Nephron (organoid): ENCODE measurements around the gene PRH2.

Experiments used
- H3K27ac Mint-ChIP-seq, 3 experiments: 2 replicates each; pipeline ENCODE4 v1.8.0; 2020; ENCODE audit warnings: mixed read lengths in 3 of 3, mild to moderate bottlenecking in 2 of 3, moderate library complexity in 1 of 3
- H3K27me3 Mint-ChIP-seq: 2 replicates; pipeline ENCODE4 v1.8.0; 2021; ENCODE audit warnings: low read depth, mild to moderate bottlenecking, moderate library complexity, mixed read lengths
- H3K36me3 Mint-ChIP-seq: 2 replicates; pipeline ENCODE4 v1.8.0; 2020; ENCODE audit warnings: low read depth, mixed read lengths
- H3K4me1 Mint-ChIP-seq: 2 replicates; pipeline ENCODE4 v1.8.0; 2020; ENCODE audit warnings: mixed read lengths
- H3K4me3 Mint-ChIP-seq, 3 experiments: 2 replicates each; pipeline ENCODE4 v1.8.0; 2020; ENCODE audit warnings: mild to moderate bottlenecking in 3 of 3, mixed read lengths in 3 of 3, moderate library complexity in 2 of 3
- H3K9me3 Mint-ChIP-seq: 2 replicates; pipeline ENCODE4 v1.8.0; 2020; ENCODE audit warnings: mixed read lengths
- CTCF ChIP-seq, 3 experiments: fragments of 200-600 bp; sonication (generic); IDR thresholded peaks; one replicate each; pipeline ENCODE4 v1.5.0; 2021; ENCODE audit warnings: antibody characterized with exemption in 3 of 3; ENCODE audit not compliant: unreplicated experiment in 3 of 3

PRH2 gene

GRCh38 chr12:10900972-10901371, 28.1 kb upstream of the PRH2 start:
- no peak overlapping the region for H3K27ac Mint-ChIP-seq

GRCh38 chr12:10901427-10901826, 27.6 kb upstream of the PRH2 start:
- no peaks in the 10 kb centered on the region for H3K4me1 Mint-ChIP-seq
- H3K4me3 Mint-ChIP-seq = no peak overlapping the region
- no peaks in the 10 kb centered on the region for H3K27me3 Mint-ChIP-seq
- peaks cover 60% of the 10 kb centered on the region for H3K36me3 Mint-ChIP-seq
- no peak for TF ChIP-seq CTCF (IDR thresholded peaks at IDR 0.05; ENCODE audit: unreplicated experiment in 3 of 3)
- peaks cover 45% of the 10 kb centered on the region for H3K9me3 Mint-ChIP-seq
- no peak overlapping the region for H3K27ac Mint-ChIP-seq

More at GRCh38 chr12:10900972-10901371, 28.1 kb upstream of the PRH2 start:
- H3K9me3 Mint-ChIP-seq = peaks cover 44% of the 10 kb centered on the region
- TF ChIP-seq CTCF (IDR thresholded peaks at IDR 0.05; ENCODE audit: unreplicated experiment in 3 of 3) = no peak
- H3K36me3 Mint-ChIP-seq = peaks cover 57% of the 10 kb centered on the region
- H3K27me3 Mint-ChIP-seq = no peaks in the 10 kb centered on the region
- no peak overlapping the region for H3K4me3 Mint-ChIP-seq
- no peaks in the 10 kb centered on the region for H3K4me1 Mint-ChIP-seq

DNA sequence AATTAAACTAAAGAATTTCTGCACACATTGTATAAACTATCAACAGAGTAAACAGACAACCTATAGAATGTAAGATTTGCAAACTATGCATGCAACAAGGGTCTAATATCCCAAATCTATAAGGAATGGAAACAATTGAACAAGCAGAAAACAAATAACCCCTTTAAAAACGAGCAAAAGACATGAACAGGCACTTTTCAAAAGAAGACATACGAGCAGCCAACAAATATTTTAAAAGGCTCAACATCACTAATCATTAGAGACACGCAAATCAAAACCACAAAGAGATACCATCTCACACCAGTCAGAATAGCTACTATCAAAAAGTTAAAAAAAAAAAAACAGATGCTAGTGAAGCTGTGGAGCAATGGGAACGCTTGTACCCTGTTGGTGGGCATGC, 24.4 kb upstream of the PRH2 start:
- H3K4me3 Mint-ChIP-seq = no peak overlapping the region
- no peak overlapping the region for H3K27ac Mint-ChIP-seq
- peaks cover 45% of the 10 kb centered on the region for H3K9me3 Mint-ChIP-seq
- TF ChIP-seq CTCF (IDR thresholded peaks at IDR 0.05; ENCODE audit: unreplicated experiment in 3 of 3) = no peak
- H3K27me3 Mint-ChIP-seq = no peaks in the 10 kb centered on the region
- peaks cover 54% of the 10 kb centered on the region for H3K36me3 Mint-ChIP-seq
- no peaks in the 10 kb centered on the region for H3K4me1 Mint-ChIP-seq

- H3K36me3 Mint-ChIP-seq = peaks cover 23% of the 10 kb centered on the region
- no peak within 1 kb of the TSS for H3K27ac Mint-ChIP-seq
- no peaks in the 10 kb centered on the region for H3K27me3 Mint-ChIP-seq
Observed at GRCh38 chr12:10909462-10909861, 19.6 kb upstream of the PRH2 start, which contains the start of gene TAS2R13. TSS of gene TAS2R13 (minus strand) at chr12:10909562. CDS start at chr12:10909298, 264 bp downstream.

GRCh38 chr12:10910380-10910779, 18.7 kb upstream of the PRH2 start:
- TF ChIP-seq CTCF (IDR thresholded peaks at IDR 0.05; ENCODE audit: unreplicated experiment in 3 of 3) = no peak
- H3K9me3 Mint-ChIP-seq = peaks cover 4% of the 10 kb centered on the region
- no peaks in the 10 kb centered on the region for H3K4me1 Mint-ChIP-seq

More at GRCh38 chr12:10909462-10909861, 19.6 kb upstream of the PRH2 start, which contains the start of gene TAS2R13:
- H3K9me3 Mint-ChIP-seq = peaks cover 12% of the 10 kb centered on the region
- no peaks in the 10 kb centered on the region for H3K4me1 Mint-ChIP-seq
- no peak for TF ChIP-seq CTCF (IDR thresholded peaks at IDR 0.05; ENCODE audit: unreplicated experiment in 3 of 3)
- H3K4me3 Mint-ChIP-seq = no peak within 1 kb of the TSS

DNA sequence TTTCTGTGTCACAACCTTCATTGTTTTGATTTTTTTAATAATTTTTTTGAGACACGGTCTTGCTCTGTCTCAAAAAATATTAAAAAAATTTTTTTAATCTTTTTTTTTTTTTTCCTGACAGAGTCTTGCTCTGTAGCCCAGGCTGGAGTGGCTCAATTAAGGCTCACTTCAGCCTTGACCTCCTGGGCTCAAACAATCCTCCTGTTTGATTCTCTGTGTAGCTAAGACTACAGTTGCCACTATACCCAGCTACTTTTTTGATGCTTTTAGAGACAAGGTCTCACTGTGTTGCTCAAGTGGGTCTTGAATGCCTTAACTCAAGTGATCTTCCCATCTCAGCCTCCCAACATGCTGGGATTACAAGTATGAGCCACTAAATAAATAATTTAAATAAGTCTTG, 9.2 kb upstream of the PRH2 start:
- Mint-ChIP-seq H3K4me1 (no peaks in the 10 kb centered on the region), H3K9me3 (peaks cover 1% of the 10 kb centered on the region), H3K4me3 (no peak overlapping the region), H3K36me3 (peaks cover under 1% of the 10 kb centered on the region), H3K27ac (no peak overlapping the region), H3K27me3 (no peaks in the 10 kb centered on the region)
- TF ChIP-seq CTCF (IDR thresholded peaks at IDR 0.05; ENCODE audit: unreplicated experiment in 3 of 3) = no peak

More at GRCh38 chr12:10910380-10910779, 18.7 kb upstream of the PRH2 start:
- Mint-ChIP-seq H3K27me3 (no peaks in the 10 kb centered on the region), H3K36me3 (peaks cover 14% of the 10 kb centered on the region), H3K27ac (no peak overlapping the region), H3K4me3 (no peak overlapping the region)
